ENCODE measurements around the gene GDF7.

GRCh38 chr2:20622296-20622686 is 44.7 kb upstream of the GDF7 start:
- TF ChIP-seq EP300 (IDR thresholded peaks at IDR 0.05; ENCODE audit: borderline replicate concordance in 1 of 2, low read depth in 2 of 2, low read length in 2 of 2) (no peak), ZNF274 (IDR thresholded peaks at IDR 0.05; ENCODE audit: borderline replicate concordance, extremely low read depth, low read length) (no peak), EZH2 (IDR thresholded peaks at IDR 0.05; ENCODE audit: low read depth, low read length, severe bottlenecking) (no peak)

Measured in H1 (cell line).